Pulmonary artery endothelial cell (primary cell): ENCODE measurements around the gene LRRTM4. TPM values are rescaled to one million over a fixed set of nuclear protein-coding genes. Genes with fewer than 3 reads are reported as not detected.
"Not testable (repeated sequence)": the region's sequence is repeated elsewhere in the genome, so short reads cannot be mapped to it uniquely, and the experiment has no call there.

Experiments used
- DNase-seq: peaks from one replicate; pipeline ENCODE4 v3.0.0-alpha.2; 2011; ENCODE audit warnings: low read depth, low spot score
- total RNA-seq: library from RNA; depleted of rRNA; stranded (reverse); fragments of >200 nt; gene quantifications from 2 replicates; pipeline ENCODE4 v1.2.3, GENCODE V29; 2014

LRRTM4 gene
- total RNA-seq, 1 donor from 2014 or later, result not detected

- DNase-seq, result no peak
These were observed 434.2 kb downstream of the LRRTM4 start for GRCh38 chr2:77087987-77088414.

GRCh38 chr2:77086478-77086877, 435.7 kb downstream of the LRRTM4 start:
- no peak for DNase-seq

GRCh38 chr2:77086051-77086450, 436.1 kb downstream of the LRRTM4 start:
- no peak for DNase-seq

- DNase-seq, result no peak
These were observed 436.6 kb downstream of the LRRTM4 start for GRCh38 chr2:77085561-77085960.

GRCh38 chr2:77081597-77081996, 440.6 kb downstream of the LRRTM4 start:
- DNase-seq, result no peak

GRCh38 chr2:77064324-77064723, 457.9 kb downstream of the LRRTM4 start:
- DNase-seq, result no peak

- DNase-seq, result no peak
These were observed 467.2 kb downstream of the LRRTM4 start for GRCh38 chr2:77054938-77055337.

GRCh38 chr2:77046339-77046738, 475.8 kb downstream of the LRRTM4 start:
- DNase-seq, result no peak

- not testable (repeated sequence) for DNase-seq
These were observed 476.7 kb downstream of the LRRTM4 start for GRCh38 chr2:77045456-77045855.

- no peak for DNase-seq
These were observed 487.7 kb downstream of the LRRTM4 start for GRCh38 chr2:77034445-77034844.

- DNase-seq, result not testable (repeated sequence)
These were observed 492.9 kb downstream of the LRRTM4 start for GRCh38 chr2:77029237-77029636.

GRCh38 chr2:77028032-77028600, 494.1 kb downstream of the LRRTM4 start:
- DNase-seq, result no peak

GRCh38 chr2:77025714-77026113, 496.5 kb downstream of the LRRTM4 start:
- DNase-seq, result no peak

GRCh38 chr2:77021161-77021560, 501.0 kb downstream of the LRRTM4 start:
- no peak for DNase-seq

GRCh38 chr2:77018219-77018618, 504.0 kb downstream of the LRRTM4 start:
- no peak for DNase-seq

GRCh38 chr2:77017355-77017745, 504.8 kb downstream of the LRRTM4 start:
- no peak for DNase-seq

GRCh38 chr2:77016443-77017354, 505.5 kb downstream of the LRRTM4 start:
- no peak for DNase-seq

GRCh38 chr2:77013953-77014352, 508.2 kb downstream of the LRRTM4 start:
- DNase-seq, result no peak

- DNase-seq, result no peak
These were observed 508.7 kb downstream of the LRRTM4 start for GRCh38 chr2:77013457-77013856.

GRCh38 chr2:77009307-77009706, 512.9 kb downstream of the LRRTM4 start:
- DNase-seq, result no peak

GRCh38 chr2:77008853-77009252, 513.3 kb downstream of the LRRTM4 start:
- no peak for DNase-seq

GRCh38 chr2:77007686-77008085, 514.5 kb downstream of the LRRTM4 start:
- DNase-seq, result no peak

GRCh38 chr2:77005522-77005921, 516.7 kb downstream of the LRRTM4 start:
- no peak for DNase-seq
